HG02981 (cell line): ENCODE measurements around the gene GAS2L1.
"Not testable (repeated sequence)": the region's sequence is repeated elsewhere in the genome, so short reads cannot be mapped to it uniquely, and the experiment has no call there.

Source experiments
- ATAC-seq: cut with Tn5 transposase; IDR thresholded peaks from one replicate; pipeline ENCODE4 v1.9.1; 2021; ENCODE audit warnings: mild to moderate bottlenecking, moderate library complexity; ENCODE audit not compliant: unreplicated experiment

GAS2L1 gene

DNA sequence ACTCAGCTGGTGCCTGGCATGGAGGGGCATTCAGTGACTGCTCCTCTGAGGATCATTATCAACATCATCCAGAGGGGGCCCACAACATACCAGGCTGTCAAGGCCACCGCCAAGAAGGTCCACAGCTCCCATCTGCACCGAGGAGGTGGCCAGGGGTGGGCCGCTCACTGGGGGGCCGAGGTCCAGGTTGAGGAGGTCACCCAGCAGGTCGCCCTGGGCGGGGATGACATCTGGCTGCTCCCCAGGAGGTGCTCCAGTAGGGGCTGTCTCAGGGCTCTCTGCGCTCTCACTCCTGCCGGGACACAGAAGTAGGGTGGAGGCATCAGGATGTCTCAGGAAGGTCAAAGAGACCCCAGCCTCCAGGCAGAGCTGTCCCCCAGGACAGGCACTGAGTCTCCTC is 34.1 kb downstream of the GAS2L1 start:
- ATAC-seq: no peak

DNA sequence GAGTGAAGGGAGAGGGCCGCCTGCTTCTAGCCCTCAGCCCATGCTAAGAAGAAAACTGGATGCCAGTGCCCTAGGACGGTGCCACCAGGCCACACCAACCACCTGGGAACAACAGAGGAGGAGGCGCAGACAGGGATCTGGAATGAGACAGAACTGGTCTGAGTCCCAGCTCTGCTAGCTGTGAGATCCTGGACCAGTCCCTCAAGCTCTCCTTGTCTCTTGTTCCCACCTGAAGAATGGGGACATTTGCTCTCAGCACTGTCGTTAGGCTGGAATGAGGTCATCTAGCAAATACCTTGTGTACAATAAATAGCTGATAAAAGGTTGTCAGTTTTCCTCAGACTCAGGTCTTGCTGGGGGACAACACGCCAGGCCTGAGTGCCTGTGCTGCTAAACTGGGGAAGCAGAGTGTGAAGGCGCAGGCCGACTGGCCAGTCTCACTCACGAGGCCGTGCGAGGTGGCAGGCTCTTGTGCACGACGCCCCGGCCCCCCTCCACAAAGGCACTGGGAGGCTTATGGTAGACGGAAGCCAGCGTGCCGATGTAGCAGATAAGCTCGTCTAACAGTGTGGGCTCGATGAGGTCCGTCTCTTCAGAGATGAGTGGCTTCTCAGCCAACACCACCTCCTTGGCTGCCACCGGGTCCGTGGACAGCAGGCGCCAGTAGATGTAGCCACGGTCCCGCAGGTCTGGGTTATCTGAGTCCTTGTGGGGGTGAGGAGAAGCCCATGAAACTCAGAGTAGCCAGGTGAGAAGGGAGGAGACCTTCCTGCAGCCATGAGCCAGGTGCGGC is 34.8 kb downstream of the GAS2L1 start:
- ATAC-seq: no peak

DNA sequence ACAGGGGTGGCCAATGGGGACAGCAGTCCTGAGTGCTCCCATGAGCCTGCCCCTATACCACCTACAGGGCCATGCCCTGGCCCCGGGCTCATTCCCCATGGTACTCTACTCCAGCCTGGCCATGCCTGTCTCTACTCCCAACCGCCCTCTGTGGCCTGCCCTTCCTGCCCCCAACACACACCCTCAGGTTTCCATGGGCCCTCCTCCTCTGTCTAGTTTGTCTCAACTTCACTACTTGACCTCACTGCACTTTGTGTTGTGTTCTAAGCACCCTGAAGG is 35.3 kb downstream of the GAS2L1 start:
- ATAC-seq: no peak

DNA sequence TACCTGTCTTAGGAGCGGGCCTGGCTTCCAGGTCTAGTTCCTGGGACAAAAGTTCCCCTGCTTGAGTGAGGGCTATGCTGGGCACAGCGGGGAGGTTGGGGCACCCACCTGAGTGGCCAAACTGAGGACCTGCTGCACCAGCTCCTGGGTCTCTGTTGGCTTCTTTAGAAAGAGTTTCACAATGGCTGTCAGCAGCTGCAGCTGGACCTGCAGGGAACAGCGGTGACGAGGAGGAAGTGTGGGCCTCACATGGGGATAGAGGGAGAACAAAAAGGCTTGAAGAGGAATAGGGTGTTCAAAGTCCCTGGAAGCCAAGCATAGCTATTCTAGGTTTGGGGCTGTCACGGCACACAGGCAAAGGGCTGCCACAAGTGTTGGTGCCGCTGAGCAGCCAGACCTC is 35.7 kb downstream of the GAS2L1 start:
- no peak for ATAC-seq

DNA sequence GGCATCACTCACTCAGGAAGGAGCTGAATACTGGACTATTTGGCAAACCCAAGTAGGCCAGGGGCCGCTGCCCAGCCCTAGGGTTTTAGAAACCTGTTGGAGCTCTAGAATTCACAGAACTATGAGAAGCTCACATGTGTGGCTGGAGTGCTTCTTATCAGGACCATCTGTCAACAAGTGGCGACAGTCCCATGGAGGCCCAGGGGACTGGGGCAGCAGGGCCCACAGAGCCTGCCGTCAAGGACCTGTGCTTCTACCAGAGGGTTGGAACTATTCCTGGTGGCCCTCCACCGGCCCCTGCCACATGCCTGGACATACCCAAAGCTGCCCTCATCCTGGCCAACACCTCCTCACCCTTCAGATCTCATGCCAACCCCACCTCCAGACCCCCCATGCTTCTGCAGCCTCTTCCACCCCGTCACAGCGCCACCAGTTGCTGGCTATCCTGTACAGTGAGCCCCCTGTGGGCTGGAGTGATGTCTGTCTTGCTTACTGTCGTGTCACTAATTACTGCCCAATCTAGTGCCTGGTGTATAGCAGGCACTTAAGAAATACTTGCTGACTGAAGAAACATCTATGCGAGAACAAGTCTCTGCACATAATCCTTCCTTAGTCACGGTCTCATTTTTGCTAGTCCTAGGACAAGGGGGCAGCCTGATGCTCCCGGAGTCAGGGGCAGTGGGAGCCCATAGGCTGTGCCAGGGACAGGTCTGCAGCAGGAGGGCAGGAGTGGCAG is 36.3 kb downstream of the GAS2L1 start:
- no peak for ATAC-seq

DNA sequence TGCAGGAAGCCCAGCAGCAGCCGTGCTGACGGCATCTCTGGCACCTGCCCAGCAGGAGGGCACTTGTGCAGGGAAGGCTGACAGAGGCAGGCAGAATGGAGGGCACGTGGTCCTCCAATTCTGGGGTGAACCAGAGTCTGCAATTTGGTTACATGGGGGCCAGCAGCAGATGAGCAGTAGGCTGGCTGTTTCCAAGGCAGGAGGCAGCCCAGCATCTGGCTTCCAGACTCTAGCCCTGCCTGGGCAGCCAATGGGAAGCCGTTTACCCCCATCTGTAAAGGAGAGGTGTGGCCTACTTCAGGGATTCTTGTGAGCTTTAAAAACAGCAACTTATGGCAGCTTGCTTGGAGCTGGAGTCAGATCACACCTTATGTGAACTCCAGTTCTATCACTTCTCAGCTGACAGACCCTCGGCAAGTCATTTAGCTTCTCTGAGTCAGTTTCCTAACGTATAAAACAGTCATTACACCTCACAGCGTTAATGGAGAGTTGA is 36.9 kb downstream of the GAS2L1 start:
- no peak for ATAC-seq

DNA sequence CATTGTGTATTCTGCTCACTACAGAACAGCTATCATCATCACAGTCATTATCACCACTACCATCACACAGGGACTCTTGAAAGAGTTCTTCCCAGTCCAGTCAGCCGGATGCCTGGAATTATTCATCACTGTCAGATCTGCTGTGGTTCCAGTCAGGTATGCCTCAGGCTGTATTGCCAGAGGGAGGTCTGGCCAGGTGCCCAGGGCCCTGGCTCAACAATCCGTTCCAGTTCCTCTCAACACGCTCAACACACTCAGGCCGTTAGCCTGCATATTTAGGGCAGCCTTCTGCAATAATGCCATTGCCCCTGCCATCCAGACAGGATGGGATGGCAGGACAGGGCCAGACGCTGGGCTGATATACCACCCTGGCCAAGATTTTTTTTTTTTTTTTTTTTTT is 37.7 kb downstream of the GAS2L1 start:
- no peak for ATAC-seq

DNA sequence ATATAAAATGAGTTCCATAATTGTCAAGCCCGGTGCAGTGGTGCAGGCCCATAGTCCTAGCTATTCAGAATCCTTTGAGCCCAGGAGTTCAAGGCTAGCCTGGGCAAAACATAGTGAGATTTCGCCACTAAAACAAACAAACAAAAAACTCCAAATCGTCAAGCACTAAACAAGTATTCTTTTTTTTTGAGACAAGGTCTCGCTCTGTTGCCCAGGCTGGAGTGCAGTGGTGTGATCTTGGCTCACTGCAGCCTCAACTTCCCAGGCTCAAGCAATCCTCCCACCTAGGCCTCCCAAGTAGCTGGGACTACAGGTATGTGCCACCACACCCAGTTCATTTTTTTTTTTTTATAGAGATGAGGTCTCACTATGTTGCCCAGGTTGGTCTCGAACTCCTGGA is 38.4 kb downstream of the GAS2L1 start:
- not testable (repeated sequence) for ATAC-seq

DNA sequence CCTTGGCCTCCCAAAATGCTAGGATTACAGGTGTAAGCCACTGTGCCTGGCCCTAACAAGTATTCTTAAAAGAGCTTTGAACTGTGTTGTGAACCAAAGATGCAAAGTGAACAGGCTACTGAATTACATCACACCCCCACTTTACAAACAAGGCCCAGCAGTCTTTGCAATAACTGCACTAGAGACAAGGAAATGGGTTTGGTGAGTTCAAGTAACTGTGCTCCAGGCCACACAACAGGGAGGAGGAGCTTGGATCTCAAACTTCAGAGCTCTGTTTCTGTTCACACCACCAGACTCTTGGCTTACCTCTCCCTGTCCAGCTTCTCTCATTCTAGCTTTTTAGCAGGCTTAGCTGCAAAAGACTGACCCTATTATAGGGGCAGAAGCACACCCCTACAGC is 39.5 kb downstream of the GAS2L1 start:
- no peak for ATAC-seq

DNA sequence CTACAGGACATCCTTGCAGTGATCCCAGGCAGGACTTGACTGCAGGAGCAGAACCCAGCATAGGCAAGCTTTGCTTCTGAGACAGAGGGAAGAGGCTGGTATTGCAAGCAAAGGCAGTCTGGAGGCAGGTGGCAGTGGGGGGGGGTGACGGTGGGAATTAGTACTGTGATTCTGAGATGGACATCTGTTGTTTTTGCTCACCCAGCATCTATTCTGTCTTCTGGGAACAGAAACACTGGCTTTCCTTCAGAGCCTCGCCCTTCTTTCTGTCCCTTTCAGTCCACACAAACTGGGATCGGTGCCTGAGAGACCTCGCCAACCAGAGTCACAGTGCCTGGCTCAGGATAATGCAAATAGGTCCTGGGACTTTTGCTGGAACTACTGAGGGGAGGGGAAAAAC is 40.2 kb downstream of the GAS2L1 start:
- no peak for ATAC-seq

DNA sequence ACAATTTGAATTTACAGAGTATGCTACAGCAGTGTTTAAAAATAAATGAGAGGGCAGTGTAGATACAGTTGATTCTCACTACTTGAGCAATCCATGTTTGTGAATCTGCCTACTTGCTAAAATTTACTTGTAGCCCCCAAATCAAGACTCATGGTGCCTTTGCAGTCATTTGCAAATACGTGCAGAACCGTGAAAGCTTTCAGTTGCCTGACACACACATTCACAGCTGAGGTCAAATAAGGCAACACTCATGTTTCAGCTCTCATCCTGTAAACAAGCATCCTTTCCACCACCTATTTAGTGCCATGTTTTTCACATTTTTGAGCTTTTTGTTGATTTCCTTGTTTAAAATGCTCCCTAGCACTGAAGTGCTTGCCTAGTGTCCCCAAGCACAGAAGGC is 41.6 kb downstream of the GAS2L1 start:
- no peak for ATAC-seq

DNA sequence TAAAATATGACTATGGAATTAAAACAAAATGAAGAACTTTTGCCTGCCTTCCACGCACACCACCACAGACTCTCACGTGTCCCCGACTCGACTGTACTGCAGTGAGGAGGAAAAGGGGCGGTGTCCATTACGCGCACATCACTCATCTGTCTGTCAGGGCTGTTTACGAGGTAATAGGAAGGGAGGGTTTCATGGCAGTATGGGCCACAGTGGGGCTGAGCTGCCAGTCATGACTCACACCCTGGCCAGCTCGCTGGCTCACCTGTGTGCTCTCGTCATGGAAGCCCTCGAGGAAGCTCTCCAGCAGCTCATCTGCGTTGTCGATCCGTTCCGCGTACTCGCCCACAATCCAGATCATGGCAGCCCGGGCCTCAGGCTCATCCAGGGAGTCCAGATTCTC is 42.5 kb downstream of the GAS2L1 start:
- no peak for ATAC-seq

DNA sequence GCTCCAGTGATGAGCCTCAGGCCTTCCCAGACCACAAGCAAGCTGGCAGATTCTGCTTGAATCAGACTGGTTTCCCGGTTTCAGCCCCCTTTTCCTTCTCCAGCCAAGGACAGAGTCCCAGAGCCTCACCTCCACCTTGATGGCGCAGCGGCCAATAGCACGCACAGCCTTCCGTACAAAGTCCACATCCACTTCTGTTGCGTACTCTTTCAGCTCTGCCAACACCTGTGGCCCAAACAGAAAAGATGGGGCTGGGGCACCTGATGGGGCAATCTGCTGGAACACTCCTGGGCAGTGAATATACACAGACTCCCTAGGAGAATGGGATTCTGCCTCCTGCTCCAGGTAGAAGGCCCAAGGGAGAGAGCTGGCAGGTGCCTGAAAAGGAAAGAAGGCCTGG is 44.6 kb downstream of the GAS2L1 start:
- no peak for ATAC-seq

DNA sequence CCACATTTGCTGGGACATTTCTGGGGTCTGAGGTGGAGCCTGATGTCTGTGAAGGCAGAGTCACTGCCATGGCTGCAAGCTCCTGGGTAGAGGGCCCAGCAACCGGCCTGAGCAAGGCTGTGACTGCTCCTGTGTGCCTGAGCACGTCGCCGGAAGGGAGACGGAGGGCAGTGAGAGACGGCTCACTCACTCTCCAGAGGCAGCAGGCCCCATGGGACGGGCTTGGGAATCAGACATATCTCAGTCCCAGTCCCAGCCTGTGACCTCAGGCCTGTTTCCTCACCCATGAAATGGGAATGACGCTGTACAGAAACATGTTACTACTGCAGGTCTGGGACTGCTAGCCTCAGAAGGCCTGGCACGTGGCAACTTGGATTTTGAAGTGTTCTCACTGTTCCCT is 45.4 kb downstream of the GAS2L1 start:
- no peak for ATAC-seq

DNA sequence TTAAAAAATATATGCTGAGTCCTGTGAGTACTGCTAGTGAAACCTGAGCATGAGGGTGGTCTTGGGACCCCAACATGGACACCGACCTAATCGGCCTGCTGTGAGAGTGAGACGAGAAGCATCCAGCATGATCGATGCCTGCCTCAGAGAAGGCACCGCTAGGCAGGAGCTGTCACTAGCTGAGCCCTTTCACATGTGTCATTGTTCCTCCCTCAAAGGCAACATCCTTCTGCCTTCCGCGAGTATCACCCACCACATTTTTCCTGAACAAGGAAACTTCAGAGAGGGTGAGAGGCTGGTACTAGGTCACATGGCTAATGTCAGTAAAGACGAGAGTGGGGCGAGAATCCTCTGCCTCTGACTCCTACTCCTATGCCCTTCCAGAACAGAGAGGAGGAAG is 46.3 kb downstream of the GAS2L1 start:
- no peak for ATAC-seq

DNA sequence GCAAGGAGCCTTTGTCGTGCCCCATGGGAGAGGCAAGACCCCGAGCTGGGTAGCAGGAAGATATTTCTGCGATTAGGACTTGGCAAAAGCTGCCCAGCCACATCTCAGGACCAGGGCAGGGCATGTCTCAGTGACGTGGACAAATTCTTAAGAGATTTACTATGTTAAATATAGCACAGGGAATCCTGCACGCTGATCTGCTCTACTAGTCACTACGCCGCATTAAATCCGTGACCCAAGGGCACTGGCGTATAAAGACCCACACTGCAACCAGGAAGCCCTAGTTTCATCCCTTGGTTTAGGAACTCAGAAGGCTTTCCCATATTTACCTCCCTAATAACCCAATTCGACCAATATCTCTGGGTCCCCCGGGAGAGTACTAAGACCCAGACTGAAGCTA is 46.8 kb downstream of the GAS2L1 start:
- ATAC-seq: no peak

DNA sequence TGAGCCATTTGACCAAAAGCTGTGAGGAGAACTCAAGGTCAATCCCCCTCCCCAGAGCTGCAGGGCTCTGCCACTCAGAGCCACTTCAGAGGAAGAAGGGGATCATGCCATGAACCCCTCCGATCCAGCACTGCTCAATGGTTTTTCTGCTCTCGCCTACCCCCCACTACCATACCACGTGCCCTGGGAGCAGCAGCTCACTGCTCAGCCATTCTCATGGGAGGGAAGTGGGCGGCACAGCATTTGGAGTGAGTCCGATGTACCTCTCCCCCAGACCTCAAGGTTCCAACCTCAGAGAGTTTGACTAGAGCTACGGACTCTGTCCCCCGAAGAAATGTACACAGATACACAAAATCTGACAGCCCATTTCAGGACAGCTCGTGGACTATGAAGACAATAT is 47.4 kb downstream of the GAS2L1 start:
- no peak for ATAC-seq

DNA sequence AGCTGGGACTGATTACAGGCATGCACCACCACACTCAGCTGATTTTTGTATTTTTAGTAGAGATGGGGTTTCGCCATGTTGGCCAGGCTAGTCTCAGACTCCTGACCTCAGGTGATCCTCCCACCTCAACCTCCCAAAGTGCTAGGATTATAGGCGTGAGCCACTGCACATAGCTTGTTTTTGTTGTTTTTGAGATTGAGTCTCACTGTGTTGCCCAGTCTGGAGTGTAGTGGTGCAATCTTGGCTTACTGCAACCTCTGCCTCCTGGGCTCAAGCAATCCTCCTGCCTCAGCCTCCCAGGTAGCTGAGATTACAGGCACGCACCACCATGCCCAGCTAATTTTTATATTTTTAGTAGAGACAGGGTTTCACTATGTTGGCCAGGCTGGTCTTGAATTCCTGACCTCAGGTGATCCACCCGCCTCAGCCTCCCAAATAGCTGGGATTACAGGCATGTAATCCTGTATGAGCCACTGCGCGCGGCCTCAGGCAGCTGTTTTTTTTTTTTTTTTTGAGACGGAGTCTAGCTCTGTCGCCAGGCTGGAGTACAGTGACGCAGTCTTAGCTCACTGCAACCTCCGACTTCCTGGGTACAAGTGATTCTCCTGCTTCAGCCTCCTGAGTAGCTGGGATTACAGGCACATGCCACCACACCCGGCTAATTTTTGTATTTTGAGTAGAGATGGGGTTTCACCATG is 50.9 kb downstream of the GAS2L1 start:
- ATAC-seq: not testable (repeated sequence)

DNA sequence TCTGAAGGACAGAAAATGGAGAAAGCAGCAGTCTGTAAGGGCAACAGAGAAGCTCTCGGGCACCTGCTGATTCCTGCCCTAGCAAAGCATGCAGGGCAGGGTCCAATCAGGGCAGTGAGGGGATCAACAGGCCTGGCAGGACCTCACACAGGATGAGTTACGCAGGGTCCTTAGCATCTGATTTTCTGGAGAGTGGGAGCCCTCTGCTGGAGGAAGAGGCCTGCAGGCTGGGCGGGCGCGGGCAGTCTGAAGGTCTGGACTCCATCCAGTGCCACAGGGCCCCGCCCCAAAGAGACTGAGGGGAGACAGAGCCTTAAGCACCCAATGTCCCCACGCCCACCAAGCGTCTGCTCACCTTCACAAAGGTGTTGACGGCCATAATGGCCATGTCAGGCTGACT is 53.0 kb downstream of the GAS2L1 start:
- ATAC-seq: no peak
